ENCODE data around the gene PCNX2.

Gene PCNX2

GRCh38 chr1:232952514-232953499 lies 342.7 kb downstream of the PCNX2 start:
- peak; percentile 88 for DNase-seq

- no peak for DNase-seq
Measured at GRCh38 chr1:232951605-232952004, 343.9 kb downstream of the PCNX2 start.

GRCh38 chr1:232951180-232951579 lies 344.3 kb downstream of the PCNX2 start:
- peak; percentile 70 for DNase-seq

GRCh38 chr1:232950197-232951176 lies 345.0 kb downstream of the PCNX2 start, which contains the start of gene NTPCR:
Gene NTPCR, plus strand, starts transcription at chr1:232950611. Its CDS starts 100 bp downstream, at chr1:232950711.
- peak; percentile 96 for DNase-seq

GRCh38 chr1:232949636-232950196 lies 345.8 kb downstream of the PCNX2 start:
- DNase-seq: no peak

- no peak for DNase-seq
Measured at GRCh38 chr1:232944347-232944746, 351.2 kb downstream of the PCNX2 start.

GRCh38 chr1:232943679-232944252 lies 351.8 kb downstream of the PCNX2 start:
- DNase-seq: no peak

- no peak for DNase-seq
Measured at GRCh38 chr1:232942413-232943294, 352.9 kb downstream of the PCNX2 start.

- no peak for DNase-seq
Measured at GRCh38 chr1:232940262-232940661, 355.3 kb downstream of the PCNX2 start.

- DNase-seq: no peak
Measured at GRCh38 chr1:232939748-232940147, 355.8 kb downstream of the PCNX2 start.

GRCh38 chr1:232938926-232939325 lies 356.6 kb downstream of the PCNX2 start:
- DNase-seq: no peak

- DNase-seq: no peak
Measured at GRCh38 chr1:232937741-232938375, 357.7 kb downstream of the PCNX2 start.

GRCh38 chr1:232936941-232937340 lies 358.6 kb downstream of the PCNX2 start:
- no peak for DNase-seq
